Measurements from ENCODE around the gene CAPZA1.
A peak's percentile ranks its signal among the peaks of the same experiment; 100 is the strongest.

CAPZA1 gene

GRCh38 chr1:112678605-112679004, 59.0 kb downstream of the CAPZA1 start:
- no peak for DNase-seq

- DNase-seq, result no peak
Observed at GRCh38 chr1:112685913-112686312, 66.3 kb downstream of the CAPZA1 start.

- DNase-seq, result no peak
Observed at GRCh38 chr1:112686417-112686816, 66.8 kb downstream of the CAPZA1 start.

GRCh38 chr1:112686835-112687234, 67.2 kb downstream of the CAPZA1 start:
- DNase-seq, result no peak

GRCh38 chr1:112687361-112687760, 67.7 kb downstream of the CAPZA1 start:
- DNase-seq, result no peak

- no peak for DNase-seq
Observed at GRCh38 chr1:112687785-112688496, 68.3 kb downstream of the CAPZA1 start.

GRCh38 chr1:112688781-112689193, 69.2 kb downstream of the CAPZA1 start:
- no peak for DNase-seq

- no peak for DNase-seq
Observed at GRCh38 chr1:112689196-112689841, 69.7 kb downstream of the CAPZA1 start.

GRCh38 chr1:112689842-112690237, 70.2 kb downstream of the CAPZA1 start:
- no peak for DNase-seq

GRCh38 chr1:112692681-112693080, 73.0 kb downstream of the CAPZA1 start:
- DNase-seq, result no peak

GRCh38 chr1:112693821-112694220, 74.2 kb downstream of the CAPZA1 start:
- DNase-seq, result no peak

- DNase-seq, result no peak
Observed at GRCh38 chr1:112694363-112694929, 74.8 kb downstream of the CAPZA1 start.

GRCh38 chr1:112695276-112695675, 75.6 kb downstream of the CAPZA1 start:
- no peak for DNase-seq

GRCh38 chr1:112696578-112697314, 77.1 kb downstream of the CAPZA1 start:
- no peak for DNase-seq

GRCh38 chr1:112697781-112698201, 78.2 kb downstream of the CAPZA1 start:
- no peak for DNase-seq

- DNase-seq, result no peak
Observed at GRCh38 chr1:112698366-112699310, 79.0 kb downstream of the CAPZA1 start.

GRCh38 chr1:112699425-112700144, 80.0 kb downstream of the CAPZA1 start:
- DNase-seq, result no peak

GRCh38 chr1:112700290-112701226, 80.9 kb downstream of the CAPZA1 start:
- DNase-seq, result peak; percentile 74 to 85

GRCh38 chr1:112701227-112702066, 81.8 kb downstream of the CAPZA1 start:
- no peak for DNase-seq

GRCh38 chr1:112702067-112702395, 82.4 kb downstream of the CAPZA1 start:
- DNase-seq, result no peak
